EL (cell line): ENCODE measurements around the gene TNN.
A peak's percentile ranks its signal among the peaks of the same experiment; 100 is the strongest.

ENCODE experiments used
- DNase-seq: peaks from one replicate; pipeline ENCODE4 v3.0.0-alpha.2; 2016

Gene TNN

DNA sequence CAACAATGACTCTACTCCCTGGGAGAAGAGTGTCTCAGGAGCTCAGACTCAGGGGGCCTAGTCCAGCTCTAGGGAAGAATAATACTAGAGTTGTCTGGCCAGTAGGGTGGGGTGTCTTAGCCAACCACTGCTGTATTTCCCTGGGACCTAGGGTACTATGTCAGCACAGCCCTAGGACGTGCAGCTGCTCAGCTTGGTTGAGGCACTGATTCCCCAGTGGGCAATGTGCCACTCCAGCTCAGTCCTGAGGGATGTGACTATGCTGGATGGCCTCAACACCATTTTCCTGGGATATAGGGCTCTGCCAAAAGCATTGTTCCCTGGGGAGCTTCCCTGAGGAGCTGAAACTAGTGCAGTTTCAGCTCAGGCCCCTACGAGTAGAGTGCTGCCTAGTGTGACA, 47.4 kb downstream of the TNN start:
- no peak for DNase-seq

DNA sequence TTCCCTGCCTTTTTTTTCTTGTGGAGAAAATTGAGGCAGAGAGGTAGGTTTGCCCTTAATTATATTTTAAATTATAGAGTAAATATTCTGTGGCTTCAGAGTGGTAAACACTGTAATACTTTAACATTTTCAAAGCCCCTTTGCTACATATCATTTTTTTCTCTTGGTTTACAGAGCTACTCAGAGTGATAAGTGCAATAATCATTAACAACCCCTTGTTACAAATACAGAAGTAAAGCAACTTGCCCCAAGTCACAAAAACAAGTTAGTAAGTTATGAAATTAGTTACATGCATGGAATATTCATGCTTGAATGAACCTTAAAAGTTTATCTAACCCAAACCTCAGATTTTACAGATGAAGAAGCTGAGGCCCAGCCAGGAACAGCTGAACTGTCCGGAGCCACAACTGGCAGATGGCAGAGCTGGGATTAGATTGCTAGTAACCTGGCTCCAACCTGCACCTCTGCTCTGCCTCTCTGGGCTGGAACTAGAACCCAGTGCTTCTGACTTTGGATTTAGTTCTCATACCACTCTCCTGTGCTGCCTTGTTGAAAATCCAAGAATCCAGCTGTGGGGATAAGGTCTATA, 48.7 kb downstream of the TNN start:
- DNase-seq = no peak

DNA sequence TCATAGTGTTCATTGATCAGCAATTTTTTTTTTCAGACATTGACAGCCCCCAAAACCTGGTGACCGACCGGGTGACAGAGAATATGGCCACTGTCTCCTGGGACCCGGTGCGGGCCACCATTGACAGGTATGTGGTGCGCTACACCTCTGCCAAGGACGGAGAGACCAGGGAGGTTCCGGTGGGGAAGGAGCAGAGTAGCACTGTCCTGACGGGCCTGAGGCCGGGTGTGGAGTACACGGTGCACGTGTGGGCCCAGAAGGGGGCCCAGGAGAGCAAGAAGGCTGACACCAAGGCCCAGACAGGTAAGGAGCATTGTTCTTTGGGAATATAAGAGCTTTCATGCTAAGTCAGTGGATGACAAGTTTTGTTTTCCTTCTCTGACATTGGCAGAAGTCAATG, 49.3 kb downstream of the TNN start:
- no peak for DNase-seq

DNA sequence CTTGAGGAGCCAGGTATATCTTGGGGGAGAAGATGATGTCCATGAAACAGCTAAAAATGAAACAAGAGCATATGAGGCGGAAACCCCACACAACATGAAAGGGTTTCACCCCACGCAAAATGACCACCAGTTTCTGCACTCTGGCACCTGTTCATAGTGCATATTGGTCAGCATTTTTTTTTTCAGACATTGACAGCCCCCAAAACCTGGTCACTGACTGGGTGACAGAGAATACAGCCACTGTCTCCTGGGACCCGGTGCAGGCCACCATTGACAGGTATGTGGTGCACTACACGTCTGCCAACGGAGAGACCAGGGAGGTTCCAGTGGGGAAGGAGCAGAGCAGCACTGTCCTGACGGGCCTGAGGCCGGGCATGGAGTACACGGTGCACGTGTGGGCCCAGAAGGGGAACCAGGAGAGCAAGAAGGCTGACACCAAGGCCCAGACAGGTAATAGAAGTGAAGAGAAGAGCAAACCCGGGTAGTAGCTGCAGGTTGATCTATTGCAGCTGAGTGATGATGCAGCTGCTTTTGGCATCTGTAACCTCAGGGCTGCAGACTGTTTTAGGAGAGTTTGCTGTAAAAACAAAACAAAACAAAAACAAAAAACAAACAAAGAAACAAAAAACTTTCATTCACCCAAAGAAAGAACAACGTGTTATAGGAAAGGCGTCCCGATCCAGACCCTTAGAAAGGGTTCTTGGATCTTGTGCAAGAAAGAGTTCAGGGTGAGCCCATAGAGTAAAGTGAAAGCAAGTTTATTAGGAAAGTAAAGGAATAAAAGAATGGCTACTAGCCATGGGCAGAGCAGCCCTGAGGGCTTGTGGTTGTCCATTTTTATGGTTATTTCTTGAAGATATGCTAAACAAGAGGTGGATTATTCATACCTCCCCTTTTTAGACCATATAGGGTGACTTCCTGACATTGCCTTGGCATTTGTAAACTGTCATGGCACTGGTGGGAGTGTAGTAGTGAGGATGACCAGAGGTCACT, 51.0 kb downstream of the TNN start:
- DNase-seq = no peak

DNA sequence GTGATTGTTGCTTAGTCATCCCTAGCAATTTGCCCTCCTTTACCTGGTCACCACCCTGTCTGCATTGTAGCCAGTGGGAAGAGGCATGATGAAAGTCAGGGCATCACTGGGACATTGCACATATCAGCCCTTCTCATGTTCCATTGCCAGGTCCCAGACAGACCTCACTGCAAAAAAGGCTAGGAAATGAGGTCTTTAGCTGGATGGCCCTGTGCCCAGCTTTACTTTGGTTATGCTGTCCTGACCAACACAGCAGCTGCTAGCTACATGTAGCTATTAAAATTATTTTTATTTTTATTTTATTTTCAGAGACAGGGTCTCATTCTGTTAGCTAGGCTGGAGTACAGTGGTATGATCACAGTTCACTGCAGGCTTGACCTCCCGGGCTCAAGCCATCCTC, 52.9 kb downstream of the TNN start:
- no peak for DNase-seq

DNA sequence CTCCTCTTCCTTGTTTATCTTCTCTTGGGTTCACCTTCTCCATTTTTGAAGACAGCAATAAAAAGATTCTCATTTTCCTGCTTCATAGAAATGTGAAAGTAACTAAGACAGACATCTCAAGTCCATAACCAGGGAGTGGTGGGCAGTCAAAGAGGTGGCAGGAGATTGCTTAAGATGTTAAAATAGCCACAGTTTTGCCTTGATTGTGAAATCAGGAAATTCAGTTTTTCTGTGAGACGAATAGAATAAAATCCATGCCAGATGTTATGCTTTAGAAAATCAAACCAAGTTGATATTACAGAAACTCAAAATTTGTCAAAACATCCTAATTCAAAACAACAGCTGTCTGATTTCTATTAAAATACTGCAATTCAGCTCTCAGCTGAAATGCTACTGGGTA, 57.2 kb downstream of the TNN start:
- DNase-seq = no peak

DNA sequence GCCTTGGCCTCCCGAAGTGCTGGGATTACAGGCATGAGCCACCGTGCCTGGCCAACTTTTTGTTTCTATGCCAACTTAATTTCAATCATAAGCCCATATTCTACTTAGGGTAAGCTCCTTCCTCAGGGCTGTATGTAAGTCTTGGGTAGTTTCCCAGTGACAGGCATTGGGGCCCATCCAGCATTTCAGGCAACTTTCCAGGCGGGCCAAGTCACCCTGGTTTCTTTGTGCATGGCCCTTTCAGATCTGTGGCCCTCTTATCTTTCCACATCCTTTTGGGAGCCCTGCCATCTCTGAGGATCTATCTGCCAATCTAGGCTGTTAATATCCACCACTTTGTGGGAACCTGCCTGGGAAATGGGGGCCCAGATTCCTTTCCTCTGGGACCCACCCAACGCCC, 58.7 kb downstream of the TNN start:
- no peak for DNase-seq

DNA sequence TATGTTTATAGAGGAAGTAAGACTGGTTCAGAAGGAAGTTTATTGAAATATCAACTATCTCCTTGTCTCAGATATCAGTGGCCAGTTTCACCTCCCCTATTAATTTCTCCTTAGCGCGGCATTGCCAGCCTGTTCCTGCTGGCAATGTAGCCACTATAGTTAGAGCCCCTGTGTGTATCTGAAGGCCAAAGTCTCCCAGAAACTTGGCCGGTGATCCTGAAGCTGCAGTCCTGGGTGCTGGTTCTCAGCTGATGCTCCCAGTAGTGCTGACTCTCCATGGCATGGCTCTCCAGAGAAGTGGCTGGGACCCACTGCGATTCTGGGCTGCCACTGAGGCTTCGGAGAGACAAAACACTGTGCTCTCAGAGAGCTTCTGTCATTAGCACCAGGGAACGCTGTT, 59.9 kb downstream of the TNN start:
- no peak for DNase-seq

DNA sequence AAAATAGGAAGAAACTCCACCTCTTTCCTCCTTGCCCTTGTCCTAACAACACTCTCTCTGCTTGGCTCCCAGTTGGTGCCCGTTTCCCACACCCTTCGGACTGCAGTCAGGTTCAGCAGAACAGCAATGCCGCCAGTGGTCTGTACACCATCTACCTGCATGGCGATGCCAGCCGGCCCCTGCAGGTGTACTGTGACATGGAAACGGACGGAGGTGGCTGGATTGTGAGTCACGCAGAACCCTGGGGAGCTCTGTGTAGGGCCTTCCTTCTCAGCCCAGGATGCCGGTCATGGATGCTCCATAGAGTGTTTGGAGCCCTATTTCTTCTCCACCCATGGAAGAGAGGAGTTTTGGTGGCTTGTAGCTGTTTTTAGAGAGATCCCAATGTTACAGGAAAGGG, 60.9 kb downstream of the TNN start:
- DNase-seq = no peak

DNA sequence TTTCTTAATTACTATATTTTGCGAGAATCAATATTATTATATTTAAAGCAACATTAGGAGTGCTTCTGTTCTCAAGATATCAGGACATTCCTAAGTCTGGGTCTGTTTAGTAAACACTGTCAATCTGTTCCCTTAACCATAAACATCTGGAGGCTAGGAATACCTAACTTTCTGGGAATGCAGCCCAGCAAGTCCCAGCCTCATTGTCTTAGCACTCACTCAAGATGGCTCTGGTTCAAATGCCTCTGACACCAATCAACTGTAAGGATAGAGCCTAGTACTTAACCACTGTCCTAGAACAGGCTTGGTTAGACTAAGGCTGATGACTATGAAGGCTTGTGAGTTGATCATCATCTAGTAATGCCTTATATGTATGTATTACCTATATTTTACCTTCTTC, 61.5 kb downstream of the TNN start:
- peak; percentile 2 for DNase-seq

DNA sequence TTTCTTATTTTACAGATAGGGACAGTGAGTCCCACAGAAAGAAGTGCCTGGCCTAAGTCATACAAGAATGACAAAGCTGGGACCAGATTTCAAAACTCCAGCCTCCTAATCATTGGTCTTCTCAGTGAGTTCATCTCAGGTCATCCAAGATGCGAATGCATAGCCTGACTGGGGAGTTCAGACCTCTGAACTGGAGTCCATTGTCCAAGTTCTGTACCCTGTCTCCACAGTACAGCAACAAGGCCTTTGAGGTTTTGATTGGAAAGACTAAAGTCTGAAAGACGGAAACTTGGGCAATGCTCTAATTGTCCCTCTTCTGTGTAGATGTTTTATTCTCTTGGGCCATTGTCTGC, 62.0 kb downstream of the TNN start:
- DNase-seq = no peak

DNA sequence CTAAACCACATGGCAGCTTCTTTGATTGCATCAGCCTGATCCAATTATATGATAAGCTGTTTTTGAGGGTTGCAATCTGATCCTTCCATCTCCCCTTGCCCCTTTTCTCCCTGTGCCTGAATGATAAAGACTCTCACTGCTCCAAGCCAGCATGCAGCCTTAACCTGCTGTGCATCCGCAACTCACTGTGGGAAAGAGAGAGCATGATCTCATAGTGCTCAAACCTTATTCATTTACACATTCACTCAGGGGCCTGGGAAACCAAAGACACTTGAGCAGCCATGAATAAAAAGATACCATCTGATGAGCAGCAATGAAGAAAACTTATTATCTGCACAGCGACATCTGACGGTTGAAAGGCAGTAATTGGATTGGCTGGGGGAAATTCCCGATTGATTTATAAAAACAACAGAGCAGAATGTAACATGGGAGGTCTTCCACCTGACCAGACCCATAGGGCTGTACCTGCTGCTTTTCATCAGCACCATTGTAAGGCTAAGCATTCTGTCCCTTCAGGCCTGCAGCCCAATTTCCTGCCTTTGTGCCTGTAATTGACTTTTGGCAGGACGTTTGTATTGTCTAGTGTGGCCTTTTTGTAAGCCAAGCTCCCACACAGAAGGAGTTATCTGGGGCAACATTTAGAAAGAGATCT, 62.5 kb downstream of the TNN start:
- DNase-seq = no peak

DNA sequence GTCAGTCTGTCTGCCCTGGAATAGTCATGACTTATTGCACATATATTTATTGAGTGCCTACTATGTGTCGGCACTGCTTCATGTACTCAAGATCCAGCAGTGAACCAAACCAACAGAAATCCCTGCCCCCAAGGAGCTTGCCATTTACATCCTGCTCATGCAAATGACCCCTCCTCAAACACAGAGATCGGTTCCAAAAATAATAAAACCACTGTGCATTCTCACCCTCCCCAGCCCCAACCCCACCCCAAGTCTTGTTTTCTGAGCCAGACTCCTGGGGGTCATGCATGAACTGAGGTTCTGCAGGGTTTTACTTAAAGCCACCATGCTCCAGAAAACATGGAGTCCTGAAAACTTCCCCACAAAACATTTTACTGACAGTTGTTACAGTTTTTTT, 63.0 kb downstream of the TNN start:
- no peak for DNase-seq

DNA sequence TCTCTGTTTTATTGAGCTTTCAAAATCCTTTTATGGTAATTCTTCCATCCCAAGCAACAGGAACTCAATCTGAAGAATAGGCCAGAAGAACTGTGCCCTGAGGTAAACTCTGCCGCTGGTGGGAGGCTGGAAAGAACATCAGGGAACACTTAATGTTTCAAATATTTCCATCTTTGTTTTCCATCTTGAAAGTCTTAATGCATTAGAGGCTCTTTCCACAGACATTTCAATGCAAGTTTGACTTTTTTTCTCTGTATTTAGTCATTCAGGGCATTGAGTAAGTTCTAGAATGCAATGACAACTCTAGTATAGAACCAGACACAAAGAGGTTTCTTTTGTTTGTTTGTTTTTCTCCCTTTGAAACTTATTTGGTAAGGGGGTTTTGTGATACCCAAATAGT, 63.5 kb downstream of the TNN start:
- no peak for DNase-seq

DNA sequence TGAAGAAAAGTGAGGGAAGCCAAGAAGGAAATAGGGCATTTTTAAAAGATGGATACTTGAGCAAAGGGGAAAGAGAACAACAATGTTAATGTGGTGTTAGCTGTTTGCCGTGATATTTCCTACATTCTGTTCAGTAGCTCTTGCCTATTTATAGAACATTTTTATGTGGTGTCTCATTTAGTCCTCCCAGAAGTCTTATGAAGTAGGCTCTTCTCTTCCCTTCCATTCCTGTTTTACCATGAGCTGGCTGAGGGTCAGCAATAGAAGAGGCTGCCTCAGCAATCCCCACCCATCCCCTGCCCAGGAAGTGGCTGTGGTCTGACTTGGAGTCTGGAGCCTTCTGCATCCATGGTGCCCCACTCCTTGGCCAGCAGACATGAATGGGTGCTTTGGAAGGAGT, 64.8 kb downstream of the TNN start:
- DNase-seq = peak; percentile 55

DNA sequence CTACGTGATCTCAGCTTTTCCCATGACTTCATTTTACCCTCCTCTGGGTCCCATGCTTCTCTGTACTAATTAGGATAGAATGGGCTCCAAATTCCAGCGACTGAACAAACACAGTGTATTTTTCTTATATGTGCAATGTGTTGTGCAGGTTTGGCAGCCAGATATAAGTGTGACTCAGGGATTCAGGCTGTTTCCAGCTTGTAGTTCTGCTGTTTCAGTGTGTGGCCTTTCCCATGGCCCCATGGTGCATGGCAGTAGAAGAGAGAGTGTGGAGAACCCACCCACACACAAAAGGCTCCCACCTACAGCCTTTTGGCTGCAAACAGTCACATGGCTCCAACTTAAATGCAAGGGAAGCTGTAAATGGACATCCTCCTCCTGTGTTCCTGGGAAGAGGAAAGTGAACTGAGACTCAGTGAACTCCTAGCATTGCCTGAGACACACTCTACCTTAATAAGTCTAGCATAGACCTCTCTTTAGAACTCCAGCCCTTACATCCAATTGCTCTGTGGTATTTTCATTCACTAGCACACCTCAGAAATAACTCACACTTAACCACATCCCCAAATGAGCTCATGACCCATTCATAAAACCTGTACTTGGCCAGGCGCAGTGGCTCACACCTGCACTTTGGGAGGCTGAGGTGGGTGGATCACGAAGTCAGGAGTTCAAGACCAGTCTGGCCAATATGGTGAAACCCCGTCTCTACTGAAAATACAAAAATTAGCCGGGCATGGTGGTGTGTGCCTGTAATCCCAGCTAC, 66.2 kb downstream of the TNN start:
- DNase-seq = no peak

DNA sequence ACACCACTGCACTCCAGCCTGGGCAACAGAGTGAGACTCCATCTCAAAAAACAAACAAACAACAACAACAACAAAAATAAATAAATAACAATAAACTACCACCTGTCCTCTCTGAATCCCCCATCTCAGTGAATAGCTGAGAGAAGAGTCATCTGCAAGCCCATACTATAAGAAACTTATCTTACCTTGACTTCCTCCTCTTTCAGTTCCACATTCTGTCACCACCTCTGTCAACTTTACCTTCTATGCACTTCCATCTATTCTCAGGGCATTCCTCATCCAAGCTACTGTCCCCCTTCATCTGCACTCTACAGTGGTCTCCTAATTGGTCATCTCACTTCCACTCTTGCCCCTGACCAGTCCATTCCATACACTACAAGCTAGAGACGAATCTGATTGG, 66.9 kb downstream of the TNN start:
- no peak for DNase-seq

DNA sequence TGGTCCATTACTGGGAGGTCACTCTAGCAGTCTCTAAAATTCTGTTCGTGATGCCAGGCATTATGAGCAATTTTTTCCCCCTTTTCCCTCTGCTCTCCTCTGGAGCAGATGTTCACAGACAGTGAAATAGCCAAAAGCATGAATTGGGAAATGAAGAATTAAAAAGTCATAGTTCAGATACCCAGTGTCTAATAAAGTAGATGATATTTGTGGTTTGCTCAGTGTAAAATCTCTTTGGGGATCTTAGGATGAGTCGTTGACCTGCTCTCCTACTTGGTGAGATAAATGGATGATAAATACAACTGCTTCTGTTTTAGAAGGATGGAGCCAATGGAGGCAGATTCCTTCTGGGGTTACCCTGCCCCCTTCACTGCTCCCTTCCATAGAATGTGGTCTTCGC, 68.6 kb downstream of the TNN start:
- no peak for DNase-seq

DNA sequence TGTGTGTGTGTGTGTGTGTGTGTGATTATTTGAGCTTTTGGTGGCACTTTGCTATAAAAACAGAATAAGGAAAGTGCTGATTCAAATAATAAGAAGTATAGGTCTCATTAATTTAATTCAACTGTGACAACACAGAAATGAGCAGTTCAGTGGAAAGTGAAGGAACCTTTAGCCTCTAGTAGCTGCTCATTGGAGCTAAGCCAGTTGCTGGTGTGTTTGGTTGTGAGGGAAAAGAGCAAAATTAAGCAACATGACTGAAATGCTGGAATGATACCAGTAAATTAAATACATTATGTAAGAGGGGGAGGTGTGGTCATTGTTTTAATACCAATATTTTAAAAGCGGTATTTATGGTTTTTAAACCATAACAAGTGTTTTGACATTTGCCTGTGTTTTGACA, 69.7 kb downstream of the TNN start:
- DNase-seq = no peak

DNA sequence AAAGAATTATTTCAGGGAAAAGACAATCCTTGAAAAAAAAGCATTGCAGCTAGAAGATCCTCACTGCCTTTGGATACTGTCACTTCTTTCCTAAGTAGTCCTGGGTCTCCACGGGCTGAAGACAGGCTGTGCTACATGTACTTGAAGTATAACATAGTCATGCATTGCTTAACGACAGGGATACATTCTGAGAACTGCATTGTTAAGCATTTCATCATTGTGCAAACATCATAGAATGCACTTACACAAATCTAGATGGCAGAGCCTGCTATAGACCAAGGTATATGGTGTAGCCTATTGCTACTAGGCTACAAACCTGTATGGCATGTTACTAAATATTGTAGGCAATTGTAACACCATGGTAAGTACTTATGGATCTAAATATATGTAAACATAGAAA, 70.9 kb downstream of the TNN start:
- DNase-seq = no peak

DNA sequence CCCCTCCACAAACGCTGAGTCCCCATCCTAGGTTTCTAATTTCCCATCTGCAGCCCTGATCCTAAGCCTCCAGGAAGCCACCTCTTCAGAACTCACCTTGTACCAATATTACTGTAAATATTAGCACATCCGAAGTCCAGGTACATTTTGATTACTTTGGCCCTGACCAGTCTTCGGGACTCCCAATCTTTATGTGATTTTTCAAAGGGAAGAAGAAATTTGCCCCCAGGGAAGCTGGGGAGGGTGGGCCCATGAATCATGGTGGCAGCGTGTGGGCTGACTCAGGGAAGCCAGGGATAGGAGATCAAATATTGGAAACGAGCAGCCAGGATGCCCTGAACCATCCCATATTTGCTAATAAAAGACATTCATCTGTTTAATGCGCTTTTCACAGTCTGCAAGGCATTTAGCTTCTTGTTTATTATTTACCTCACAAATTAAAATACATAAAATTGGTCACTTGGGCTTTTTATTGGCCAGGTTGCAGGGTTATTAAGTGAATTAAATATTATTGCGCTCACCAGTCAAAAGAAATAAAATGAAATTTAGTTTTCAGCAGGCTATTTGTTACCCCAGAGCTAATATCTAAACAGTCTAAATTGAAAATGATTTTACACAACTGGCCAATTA, 78.4 kb downstream of the TNN start:
- peak; percentile 43 for DNase-seq

DNA sequence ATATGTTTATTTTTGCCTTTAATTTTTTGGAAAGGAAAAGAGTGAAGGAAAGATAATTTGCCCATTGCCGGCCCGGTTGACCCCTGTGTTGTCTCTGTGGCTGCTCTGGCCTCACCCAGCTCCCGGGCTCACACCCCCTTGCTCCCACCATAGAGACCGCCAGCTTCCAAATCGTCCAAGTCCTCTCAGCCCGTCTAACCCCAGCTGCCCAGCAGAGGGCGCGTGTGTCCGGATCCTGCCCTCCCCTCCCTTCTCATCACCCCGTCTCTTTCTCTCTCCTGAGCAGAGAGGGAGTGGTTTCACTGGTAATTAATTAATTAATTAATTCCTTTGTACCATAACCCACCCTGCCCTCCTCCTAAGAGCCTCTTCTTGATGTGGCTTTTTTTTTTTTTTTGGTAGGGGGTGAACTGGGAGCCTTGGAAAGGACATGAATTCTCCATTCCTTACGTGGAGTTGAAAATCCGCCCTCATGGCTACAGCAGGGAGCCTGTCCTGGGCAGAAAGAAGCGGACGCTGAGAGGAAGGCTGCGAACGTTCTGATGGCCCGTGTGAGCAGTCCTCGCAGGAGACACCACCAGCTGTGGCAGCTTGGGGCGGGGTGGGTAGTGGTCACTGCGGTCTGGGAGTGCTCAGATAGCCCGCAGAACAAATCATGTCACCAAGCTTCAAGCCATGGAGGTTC, 79.0 kb downstream of the TNN start:
- DNase-seq = peak; percentile 55
